Stomach smooth muscle (tissue), 2 donors: ENCODE results near the gene ACBD3.
A peak's percentile ranks its signal among the peaks of the same experiment; 100 is the strongest.

Source experiments
- H3K27ac ChIP-seq: one replicate; pipeline ENCODE4 v1.7.0; 2013; ENCODE audit warnings: mild to moderate bottlenecking, low read length, inconsistent platforms
- H3K27me3 ChIP-seq, 2 donors: one replicate each; pipeline ENCODE4 v1.7.0; 2013; ENCODE audit warnings: low read length in 2 of 2; ENCODE audit not compliant: insufficient read depth in 2 of 2, control insufficient read depth in 1 of 2
- H3K36me3 ChIP-seq, 2 donors: one replicate each; pipeline ENCODE4 v1.7.0; 2013; ENCODE audit warnings: low read length in 2 of 2; ENCODE audit not compliant: control insufficient read depth in 2 of 2, insufficient read depth in 2 of 2
- H3K4me1 ChIP-seq: one replicate; pipeline ENCODE4 v1.7.0; 2013; ENCODE audit warnings: low read length; ENCODE audit not compliant: control insufficient read depth, insufficient read depth
- H3K4me3 ChIP-seq, 2 donors: one replicate each; pipeline ENCODE4 v1.7.0; 2013; ENCODE audit warnings: low read length in 2 of 2
- H3K9ac ChIP-seq, 2 donors: one replicate each; pipeline ENCODE4 v1.7.0; 2013; ENCODE audit warnings: low read length in 2 of 2, mild to moderate bottlenecking in 1 of 2
- H3K9me3 ChIP-seq, 2 donors: one replicate each; pipeline ENCODE4 v1.7.0; 2013; ENCODE audit warnings: low read length in 2 of 2; ENCODE audit not compliant: control insufficient read depth in 2 of 2
- donor health status: healthy.
- donor health status: Pancreatic carcinoma.

ACBD3 gene

GRCh38 chr1:226111883-226112261, 74.7 kb downstream of the ACBD3 start:
- Histone ChIP-seq H3K4me1 (peaks cover 33% of the 10 kb centered on the region), H3K36me3 (no peaks in the 10 kb centered on the region), H3K4me3 (peak overlapping the region in 1 of 2 donors; percentile 7), H3K9me3 (no peaks in the 10 kb centered on the region), H3K9ac (peak overlapping the region in 1 of 2 donors; percentile 10), H3K27me3 (no peaks in the 10 kb centered on the region), H3K27ac (peak overlapping the region; percentile 89)

DNA sequence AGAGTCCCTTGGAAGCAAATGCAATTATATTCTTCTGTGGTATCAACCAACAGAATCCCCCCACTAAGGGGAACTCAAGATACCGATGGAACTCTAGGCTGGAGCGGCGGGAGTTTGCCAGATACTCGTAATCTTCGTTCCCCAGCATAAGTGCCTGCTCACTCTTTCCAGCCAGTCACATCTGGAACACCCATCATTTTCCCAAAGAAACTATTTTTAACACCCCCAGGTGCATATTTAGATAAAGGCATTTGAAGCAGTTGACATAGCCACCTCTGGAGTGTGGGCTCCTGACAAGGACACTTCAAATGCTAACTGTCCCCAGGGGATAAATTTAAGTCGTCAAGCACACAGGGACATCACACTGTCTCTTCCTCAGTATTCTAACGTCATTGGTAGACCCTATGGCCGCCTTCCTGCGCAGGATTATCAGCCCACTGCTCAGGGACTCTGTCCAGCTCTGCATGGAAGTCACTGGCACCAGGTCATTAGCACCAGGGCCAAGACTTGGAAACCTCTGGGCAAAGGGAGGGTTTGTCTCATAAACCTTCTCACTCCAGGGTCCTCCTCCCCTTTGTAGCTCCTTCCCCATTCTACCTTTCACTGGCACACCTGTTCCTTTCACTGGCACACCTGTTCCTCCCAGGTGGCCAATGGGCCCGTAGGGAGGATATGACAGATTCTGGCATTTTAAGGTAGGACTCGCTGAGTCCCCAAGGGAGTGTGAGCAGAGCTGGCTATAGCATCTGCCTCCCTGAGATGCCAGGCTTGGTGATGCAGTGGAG, 75.3 kb downstream of the ACBD3 start:
- Histone ChIP-seq H3K27me3 (no peaks in the 10 kb centered on the region), H3K4me1 (peaks cover 33% of the 10 kb centered on the region), H3K36me3 (no peaks in the 10 kb centered on the region), H3K4me3 (peak overlapping the region; percentile 60 to 80), H3K27ac (peak overlapping the region; percentile 89), H3K9me3 (no peaks in the 10 kb centered on the region), H3K9ac (peak overlapping the region; percentile 71 to 75)

DNA sequence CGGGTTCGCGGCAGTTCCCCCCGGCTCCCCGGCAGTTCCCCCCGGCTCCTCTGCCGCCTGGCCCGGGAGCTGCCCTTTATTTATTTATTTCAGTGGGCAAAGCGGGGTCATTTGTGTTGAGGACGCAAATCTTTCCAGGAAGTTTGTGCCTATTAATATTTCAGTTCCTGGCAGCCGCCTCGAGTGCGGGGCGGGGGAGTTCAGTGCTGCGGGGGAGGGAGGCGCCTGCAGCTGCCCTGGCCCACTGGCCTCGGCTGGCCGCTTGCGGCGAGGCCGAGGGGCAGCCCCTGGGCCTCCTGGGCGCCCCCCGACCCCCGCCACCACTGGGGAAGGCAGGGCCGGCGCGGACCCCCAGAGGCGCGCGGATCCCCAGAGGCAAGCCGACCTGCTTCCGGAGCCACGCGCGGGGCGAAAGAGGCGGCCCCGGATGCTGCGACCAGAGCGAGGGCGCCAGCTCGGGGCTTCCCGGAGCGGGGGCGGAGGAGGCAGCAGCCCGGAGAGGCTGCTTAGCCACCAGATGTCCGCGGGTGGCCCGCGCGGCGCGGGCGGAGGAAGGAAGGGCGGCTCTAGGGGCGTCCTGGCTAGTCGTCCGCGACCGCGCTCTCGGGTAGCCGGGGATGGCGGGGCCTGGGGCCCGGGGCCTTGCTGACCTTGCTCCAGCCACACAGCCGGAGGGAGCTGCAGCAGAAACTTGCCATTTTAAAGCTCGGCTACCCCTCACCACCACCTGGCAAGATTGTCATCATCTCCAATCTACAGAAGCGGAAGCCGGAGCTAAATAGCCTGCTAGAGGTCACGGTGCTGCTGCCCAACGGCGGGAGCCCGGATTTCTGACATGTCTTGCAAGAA, 76.1 kb downstream of the ACBD3 start:
- peak overlapping the region; percentile 89 for H3K27ac ChIP-seq
- H3K27me3 ChIP-seq = no peaks in the 10 kb centered on the region
- peak overlapping the region; percentile 60 to 80 for H3K4me3 ChIP-seq
- H3K36me3 ChIP-seq = no peaks in the 10 kb centered on the region
- H3K9ac ChIP-seq = peak overlapping the region; percentile 71 to 75
- no peaks in the 10 kb centered on the region for H3K9me3 ChIP-seq
- H3K4me1 ChIP-seq = peaks cover 33% of the 10 kb centered on the region

DNA sequence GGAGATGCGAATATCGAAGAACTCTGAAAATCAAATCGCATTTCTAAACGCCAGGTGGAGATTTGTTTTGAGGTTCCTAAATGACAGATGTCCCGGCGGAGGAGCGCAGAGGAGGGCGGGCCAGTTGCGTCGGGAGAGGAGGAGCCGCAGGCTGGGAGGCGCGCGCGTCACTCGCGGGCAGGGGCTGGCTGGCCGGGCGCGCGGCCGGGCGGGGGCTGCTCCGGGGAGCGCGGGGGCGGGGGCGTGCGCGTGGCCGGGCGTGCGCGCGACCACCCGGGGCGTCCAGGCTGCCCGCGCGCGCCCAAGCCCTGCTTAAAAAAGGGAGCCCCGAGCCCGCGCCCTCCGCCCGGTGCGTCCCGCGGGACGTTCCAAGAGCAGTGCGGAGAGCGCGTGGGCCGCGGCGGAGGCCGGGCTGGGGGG, 76.7 kb downstream of the ACBD3 start:
- H3K27ac ChIP-seq = peak overlapping the region; percentile 95
- peaks cover 33% of the 10 kb centered on the region for H3K4me1 ChIP-seq
- H3K36me3 ChIP-seq = no peaks in the 10 kb centered on the region
- H3K9ac ChIP-seq = peak overlapping the region; percentile 80 to 93
- H3K27me3 ChIP-seq = no peaks in the 10 kb centered on the region
- H3K4me3 ChIP-seq = peak overlapping the region; percentile 80 to 82
- no peaks in the 10 kb centered on the region for H3K9me3 ChIP-seq

- H3K9me3 ChIP-seq = no peaks in the 10 kb centered on the region
- H3K4me3 ChIP-seq = peak overlapping the region; percentile 80 to 82
- H3K36me3 ChIP-seq = no peaks in the 10 kb centered on the region
- H3K27ac ChIP-seq = peak overlapping the region; percentile 95
- peaks cover 33% of the 10 kb centered on the region for H3K4me1 ChIP-seq
- H3K9ac ChIP-seq = peak overlapping the region; percentile 80 to 93
- H3K27me3 ChIP-seq = no peaks in the 10 kb centered on the region
Observed at GRCh38 chr1:226108935-226109828, 77.4 kb downstream of the ACBD3 start.

GRCh38 chr1:226107471-226108460, 78.8 kb downstream of the ACBD3 start:
- Histone ChIP-seq H3K9ac (peak overlapping the region in 1 of 2 donors; percentile 13), H3K4me1 (peaks cover 33% of the 10 kb centered on the region), H3K4me3 (no peak overlapping the region), H3K9me3 (no peaks in the 10 kb centered on the region), H3K36me3 (no peaks in the 10 kb centered on the region), H3K27me3 (no peaks in the 10 kb centered on the region), H3K27ac (no peak overlapping the region)

DNA sequence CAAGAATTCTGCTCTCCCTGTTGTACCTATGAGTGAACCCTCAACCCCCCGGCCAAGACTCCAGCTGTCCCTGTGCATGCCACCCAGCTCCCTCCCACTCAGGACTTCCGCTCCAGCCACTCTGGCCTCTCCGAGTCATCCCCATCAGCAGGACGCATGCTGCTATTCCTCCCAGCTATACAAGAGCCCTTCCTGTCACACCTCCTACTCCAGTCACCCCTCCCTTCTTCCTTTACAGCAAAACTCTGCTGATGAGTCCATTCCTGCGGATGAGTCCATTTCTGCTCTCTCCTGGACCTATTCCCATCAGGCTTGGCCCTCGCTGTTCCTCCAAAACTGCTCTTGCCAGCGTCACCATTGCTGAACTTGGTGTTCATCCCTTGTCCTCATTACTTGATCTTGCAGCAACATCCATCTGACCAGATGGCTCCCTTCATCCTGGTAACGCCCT, 81.8 kb downstream of the ACBD3 start:
- no peak overlapping the region for H3K4me3 ChIP-seq
- H3K4me1 ChIP-seq = peaks cover 16% of the 10 kb centered on the region
- no peaks in the 10 kb centered on the region for H3K36me3 ChIP-seq
- no peak overlapping the region for H3K27ac ChIP-seq
- H3K9ac ChIP-seq = no peak overlapping the region
- H3K27me3 ChIP-seq = no peaks in the 10 kb centered on the region
- H3K9me3 ChIP-seq = no peaks in the 10 kb centered on the region

DNA sequence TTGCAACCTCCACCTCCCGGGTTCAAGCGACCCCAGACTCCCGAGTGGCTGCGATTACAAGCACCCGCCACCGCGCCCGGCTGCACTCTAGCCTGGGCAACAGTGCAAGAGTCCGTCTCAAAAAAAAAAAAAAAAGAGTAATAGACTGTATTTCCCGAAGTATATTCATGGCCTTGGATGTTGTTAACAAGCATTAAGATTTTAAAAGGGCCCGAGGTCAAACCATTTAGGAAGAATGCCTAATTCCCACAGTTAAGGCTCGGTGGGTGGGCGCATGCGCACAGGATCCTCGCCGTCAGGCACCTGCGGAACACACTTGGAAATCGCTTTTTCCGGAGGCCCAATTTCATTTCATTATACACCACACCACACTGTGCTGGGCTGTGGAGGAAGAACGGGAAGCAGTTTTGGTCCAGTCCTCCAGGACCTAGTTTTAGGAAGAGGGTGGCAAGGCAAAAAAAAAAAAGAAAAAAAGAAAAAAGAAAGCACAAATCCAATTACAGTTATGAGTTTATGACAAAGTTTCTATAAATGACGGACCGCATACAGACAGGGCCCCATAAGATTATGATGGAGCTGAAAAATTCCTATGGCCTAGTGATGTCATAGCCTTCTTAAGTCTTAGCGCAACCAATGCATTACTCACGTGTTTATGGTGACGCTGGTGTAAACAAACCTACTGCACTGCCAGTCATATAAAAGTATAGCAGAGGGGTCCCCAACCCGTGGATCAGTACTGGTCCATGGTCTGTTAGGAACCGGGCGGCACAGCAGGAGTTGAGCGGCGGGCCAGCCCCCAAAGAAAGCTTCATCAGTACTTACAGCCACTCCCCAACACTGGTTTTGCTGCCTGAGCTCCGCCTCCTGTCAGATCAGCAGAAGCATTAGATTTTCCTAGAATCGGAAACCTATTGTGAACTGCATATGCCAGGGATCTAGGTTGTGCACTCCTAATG, 85.8 kb downstream of the ACBD3 start:
- Histone ChIP-seq H3K4me1 (peaks cover 6% of the 10 kb centered on the region), H3K27ac (no peak overlapping the region), H3K9me3 (no peaks in the 10 kb centered on the region), H3K4me3 (peak overlapping the region; percentile 77 to 82), H3K9ac (peak overlapping the region; percentile 13 to 31), H3K36me3 (no peaks in the 10 kb centered on the region), H3K27me3 (no peaks in the 10 kb centered on the region)
